ENCODE data around the gene SPARC.

The SPARC gene

DNA sequence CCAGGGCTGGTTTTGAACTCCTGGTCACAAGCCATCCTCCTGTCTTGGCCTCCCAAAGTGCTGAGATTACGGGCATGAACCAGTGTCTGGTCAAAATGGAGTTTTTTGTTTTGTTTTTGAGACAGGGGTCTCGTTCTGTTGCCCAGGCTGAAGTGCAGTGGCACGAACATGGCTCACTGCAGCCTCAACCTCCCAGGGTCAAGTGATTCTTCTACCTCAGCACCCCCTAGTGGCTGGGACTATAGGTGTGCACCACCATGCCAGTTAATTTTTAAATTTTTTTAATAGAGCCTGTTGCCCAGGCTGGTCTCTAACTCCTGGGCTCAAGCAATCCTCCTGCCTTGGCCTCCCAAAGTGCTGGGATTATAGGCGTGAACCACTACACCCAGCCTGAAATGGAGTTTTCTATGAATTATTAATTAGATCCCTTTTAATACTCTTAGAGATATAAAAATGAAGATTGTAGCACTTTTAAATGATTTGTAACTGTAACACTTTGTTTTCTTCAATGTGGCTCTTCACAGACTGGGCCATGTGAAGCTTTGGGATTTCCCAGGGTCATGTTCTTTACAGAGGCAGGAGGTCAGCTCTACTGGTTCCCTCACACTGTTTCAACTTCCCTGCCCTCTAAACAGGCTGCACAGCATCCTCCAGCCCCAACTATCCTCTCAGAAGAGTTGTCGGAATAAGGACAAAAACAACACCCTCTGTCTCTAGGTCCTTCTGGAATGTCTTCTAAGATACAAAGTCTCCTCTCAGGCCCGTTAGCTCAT, 32.7 kb upstream of the SPARC start:
- Histone ChIP-seq H3K9ac (ENCODE audit: low read length) (no peak overlapping the region), H3K4me3 (ENCODE audit: low read length) (no peak overlapping the region), H3K9me3 (ENCODE audit: control insufficient read depth, low read depth, low read length) (no peaks in the 10 kb centered on the region), H3K27me3 (ENCODE audit: control insufficient read depth, insufficient read depth, low read length) (peaks cover 4% of the 10 kb centered on the region), H3K27ac (ENCODE audit: low read length) (no peak overlapping the region), H3K36me3 (ENCODE audit: control insufficient read depth, low read depth, low read length) (no peaks in the 10 kb centered on the region), H3K4me1 (ENCODE audit: control insufficient read depth, low read depth, low read length) (peaks cover 9% of the 10 kb centered on the region)

DNA sequence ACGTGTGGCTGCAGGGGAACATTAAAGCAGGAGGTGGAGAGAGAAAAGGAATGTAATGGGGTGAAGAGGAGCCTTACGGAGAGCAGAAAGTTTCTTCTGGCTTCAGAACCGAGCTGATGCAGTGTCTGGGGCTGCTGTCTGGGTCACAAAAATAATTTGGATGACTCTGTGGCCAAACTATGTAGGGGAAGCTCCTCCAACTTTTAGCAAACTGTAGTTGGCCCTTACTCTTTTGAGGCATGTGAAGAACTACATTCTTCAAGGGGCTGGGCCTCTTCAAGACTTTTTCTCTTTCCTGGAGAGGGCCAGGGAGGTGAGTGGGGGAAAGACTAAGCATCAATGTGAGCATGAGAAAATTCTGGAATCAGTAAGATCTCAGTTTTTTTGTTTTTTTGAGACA, 31.9 kb upstream of the SPARC start:
- H3K4me3 ChIP-seq (ENCODE audit: low read length) = no peak overlapping the region

DNA sequence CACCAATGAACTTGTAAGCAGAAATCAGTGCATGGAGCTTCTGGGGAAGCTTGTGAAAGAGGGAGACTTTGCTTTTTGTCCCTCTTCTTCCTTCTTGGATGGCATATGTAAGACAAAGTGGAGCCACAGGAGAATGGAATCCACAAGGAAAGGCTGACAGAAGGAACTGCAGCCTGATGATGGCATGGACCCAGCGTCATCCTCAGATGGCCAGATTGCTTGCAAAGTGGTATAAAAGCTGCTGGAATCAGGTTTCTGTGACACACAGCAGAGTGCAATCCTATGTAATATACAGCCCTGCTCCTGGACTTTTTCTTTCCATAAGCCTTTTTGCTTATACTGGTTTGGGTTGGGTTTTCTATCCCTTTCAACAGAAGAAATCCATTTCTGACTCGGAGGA, 31.4 kb upstream of the SPARC start:
- no peak overlapping the region for H3K4me3 ChIP-seq (ENCODE audit: low read length)
- no peak overlapping the region for H3K27ac ChIP-seq (ENCODE audit: low read length)

More for the DNA sequence above, 31.9 kb upstream of the SPARC start:
- peaks cover 4% of the 10 kb centered on the region for H3K27me3 ChIP-seq (ENCODE audit: control insufficient read depth, insufficient read depth, low read length)
- H3K9me3 ChIP-seq (ENCODE audit: control insufficient read depth, low read depth, low read length) = no peaks in the 10 kb centered on the region
- H3K9ac ChIP-seq (ENCODE audit: low read length) = no peak overlapping the region
- H3K36me3 ChIP-seq (ENCODE audit: control insufficient read depth, low read depth, low read length) = no peaks in the 10 kb centered on the region
- H3K27ac ChIP-seq (ENCODE audit: low read length) = no peak overlapping the region
- peaks cover 9% of the 10 kb centered on the region for H3K4me1 ChIP-seq (ENCODE audit: control insufficient read depth, low read depth, low read length)

DNA sequence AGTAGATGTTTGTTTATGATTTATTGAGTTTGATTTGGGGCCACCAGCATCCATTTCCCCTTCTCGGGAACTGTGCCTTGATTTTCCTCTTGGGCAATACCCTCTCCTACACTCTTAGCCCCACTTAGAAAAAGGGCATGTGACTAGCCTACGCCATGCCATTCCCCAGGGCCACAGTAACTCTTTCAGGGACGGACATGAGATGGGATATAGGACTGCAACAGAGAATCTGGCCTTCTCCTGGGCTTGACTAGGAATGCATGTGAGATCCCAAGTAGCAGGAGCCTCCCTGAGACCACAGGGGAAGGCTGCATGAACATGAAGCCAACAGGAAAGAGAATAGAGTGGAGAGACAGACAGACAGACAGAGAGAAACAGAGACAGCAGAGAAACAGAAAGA, 30.7 kb upstream of the SPARC start:
- Histone ChIP-seq H3K27ac (ENCODE audit: low read length) (no peak overlapping the region), H3K9ac (ENCODE audit: low read length) (no peak overlapping the region)

More for the DNA sequence above, 31.4 kb upstream of the SPARC start:
- H3K4me1 ChIP-seq (ENCODE audit: control insufficient read depth, low read depth, low read length) = peaks cover 9% of the 10 kb centered on the region
- no peaks in the 10 kb centered on the region for H3K9me3 ChIP-seq (ENCODE audit: control insufficient read depth, low read depth, low read length)
- H3K9ac ChIP-seq (ENCODE audit: low read length) = no peak overlapping the region
- peaks cover 4% of the 10 kb centered on the region for H3K27me3 ChIP-seq (ENCODE audit: control insufficient read depth, insufficient read depth, low read length)
- H3K36me3 ChIP-seq (ENCODE audit: control insufficient read depth, low read depth, low read length) = no peaks in the 10 kb centered on the region

DNA sequence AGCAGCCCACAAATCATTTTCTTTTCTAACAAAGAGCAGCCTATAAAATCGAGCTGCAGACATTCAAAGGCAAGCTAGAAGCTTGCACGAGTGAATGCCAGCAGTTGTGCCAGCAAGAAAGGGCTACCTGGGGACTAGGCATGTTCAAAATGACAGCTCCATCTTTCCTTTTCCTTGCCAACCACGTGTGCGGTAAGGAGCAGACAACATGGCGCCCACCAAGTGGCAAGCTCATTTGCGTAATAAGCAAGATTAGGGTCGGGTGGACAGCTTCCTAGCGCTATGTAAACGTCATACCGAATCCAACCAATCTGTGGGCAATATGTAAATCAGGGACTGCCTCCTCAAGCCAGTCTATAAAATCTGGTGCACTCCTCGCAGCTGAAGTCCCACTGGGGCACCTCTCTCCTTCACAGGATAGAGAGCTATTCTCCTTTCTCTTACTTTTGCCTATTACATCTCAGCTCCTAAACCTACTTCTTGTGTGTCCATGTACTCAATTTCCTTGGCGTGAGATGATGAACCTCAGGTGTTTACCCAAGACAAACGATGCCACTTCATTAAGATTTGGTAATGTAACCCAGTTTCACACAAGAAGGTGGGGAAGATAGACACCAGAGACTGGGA, 22.5 kb upstream of the SPARC start:
- no peak overlapping the region for H3K9ac ChIP-seq (ENCODE audit: low read length)
- H3K4me3 ChIP-seq (ENCODE audit: low read length) = no peak overlapping the region
- no peaks in the 10 kb centered on the region for H3K9me3 ChIP-seq (ENCODE audit: control insufficient read depth, low read depth, low read length)
- no peak overlapping the region for H3K27ac ChIP-seq (ENCODE audit: low read length)
- H3K4me1 ChIP-seq (ENCODE audit: control insufficient read depth, low read depth, low read length) = no peaks in the 10 kb centered on the region
- no peaks in the 10 kb centered on the region for H3K36me3 ChIP-seq (ENCODE audit: control insufficient read depth, low read depth, low read length)
- no peaks in the 10 kb centered on the region for H3K27me3 ChIP-seq (ENCODE audit: control insufficient read depth, insufficient read depth, low read length)

More for the DNA sequence above, 30.7 kb upstream of the SPARC start:
- Histone ChIP-seq H3K4me1 (ENCODE audit: control insufficient read depth, low read depth, low read length) (peaks cover 9% of the 10 kb centered on the region), H3K27me3 (ENCODE audit: control insufficient read depth, insufficient read depth, low read length) (peaks cover 4% of the 10 kb centered on the region), H3K4me3 (ENCODE audit: low read length) (no peak overlapping the region), H3K9me3 (ENCODE audit: control insufficient read depth, low read depth, low read length) (no peaks in the 10 kb centered on the region), H3K36me3 (ENCODE audit: control insufficient read depth, low read depth, low read length) (no peaks in the 10 kb centered on the region)

DNA sequence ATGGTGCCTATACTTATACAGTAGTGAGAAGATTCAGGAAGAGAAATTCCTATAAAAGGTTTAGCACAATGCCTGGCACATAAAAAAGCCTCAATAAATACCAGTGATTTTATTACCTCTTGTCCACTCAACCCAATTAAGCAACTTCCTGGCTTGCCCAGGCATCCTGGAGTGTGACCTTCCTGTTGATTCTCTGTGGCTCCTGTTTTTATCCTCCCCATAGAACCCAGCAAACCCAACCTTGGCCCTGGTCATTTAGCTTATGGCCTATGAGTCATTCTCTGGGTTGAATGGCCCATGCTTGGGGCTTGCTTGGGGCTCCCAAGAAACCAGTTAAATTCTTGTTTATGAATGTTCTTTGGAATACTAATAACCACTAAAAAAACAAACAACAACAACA, 21.4 kb upstream of the SPARC start:
- Histone ChIP-seq H3K27me3 (ENCODE audit: control insufficient read depth, insufficient read depth, low read length) (no peaks in the 10 kb centered on the region), H3K4me1 (ENCODE audit: control insufficient read depth, low read depth, low read length) (no peaks in the 10 kb centered on the region), H3K27ac (ENCODE audit: low read length) (no peak overlapping the region), H3K36me3 (ENCODE audit: control insufficient read depth, low read depth, low read length) (no peaks in the 10 kb centered on the region), H3K4me3 (ENCODE audit: low read length) (no peak overlapping the region), H3K9ac (ENCODE audit: low read length) (no peak overlapping the region), H3K9me3 (ENCODE audit: control insufficient read depth, low read depth, low read length) (no peaks in the 10 kb centered on the region)

DNA sequence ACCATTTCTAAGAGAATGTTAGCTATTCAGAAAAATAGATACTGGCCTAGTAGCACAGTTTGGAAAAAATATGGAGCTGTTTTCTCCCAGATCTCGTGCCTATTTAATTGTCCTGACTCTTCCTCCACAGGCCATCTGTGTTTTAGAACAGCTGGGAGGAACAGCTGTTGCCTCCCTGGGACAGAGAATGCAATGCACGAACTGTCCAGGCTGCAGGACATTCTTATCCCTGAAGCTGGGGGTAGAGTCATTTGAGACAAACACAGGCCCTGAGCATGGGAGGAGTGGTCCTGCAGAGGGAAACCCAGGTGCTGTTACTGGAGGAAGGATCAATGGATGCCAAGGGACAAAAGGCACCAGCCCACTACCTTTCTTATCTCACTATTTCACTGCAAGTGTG, 20.9 kb upstream of the SPARC start:
- no peak overlapping the region for H3K27ac ChIP-seq (ENCODE audit: low read length)
- H3K9me3 ChIP-seq (ENCODE audit: control insufficient read depth, low read depth, low read length) = no peaks in the 10 kb centered on the region
- no peak overlapping the region for H3K9ac ChIP-seq (ENCODE audit: low read length)
- H3K4me1 ChIP-seq (ENCODE audit: control insufficient read depth, low read depth, low read length) = no peaks in the 10 kb centered on the region
- H3K36me3 ChIP-seq (ENCODE audit: control insufficient read depth, low read depth, low read length) = no peaks in the 10 kb centered on the region
- H3K27me3 ChIP-seq (ENCODE audit: control insufficient read depth, insufficient read depth, low read length) = no peaks in the 10 kb centered on the region
- no peak overlapping the region for H3K4me3 ChIP-seq (ENCODE audit: low read length)

DNA sequence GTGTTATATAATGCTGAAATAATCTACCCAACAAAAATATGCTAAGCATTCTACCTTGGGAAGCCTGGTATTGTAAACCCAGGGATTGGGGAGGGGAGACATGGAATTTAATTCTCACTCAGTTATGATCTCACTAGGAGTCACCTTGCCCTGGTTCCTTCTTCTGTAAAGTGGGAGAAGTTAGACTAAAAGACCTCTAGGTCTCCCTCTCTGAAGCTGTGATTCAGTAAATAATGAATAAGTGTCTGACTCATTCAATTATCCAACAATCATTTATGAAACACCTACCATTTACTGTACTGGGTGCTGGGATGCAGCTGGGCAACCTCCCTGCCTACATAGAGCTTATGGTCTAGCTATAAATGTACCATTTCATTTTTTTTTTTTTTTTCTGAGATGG, 20.2 kb upstream of the SPARC start:
- no peaks in the 10 kb centered on the region for H3K4me1 ChIP-seq (ENCODE audit: control insufficient read depth, low read depth, low read length)
- H3K9me3 ChIP-seq (ENCODE audit: control insufficient read depth, low read depth, low read length) = no peaks in the 10 kb centered on the region
- H3K27me3 ChIP-seq (ENCODE audit: control insufficient read depth, insufficient read depth, low read length) = no peaks in the 10 kb centered on the region

DNA sequence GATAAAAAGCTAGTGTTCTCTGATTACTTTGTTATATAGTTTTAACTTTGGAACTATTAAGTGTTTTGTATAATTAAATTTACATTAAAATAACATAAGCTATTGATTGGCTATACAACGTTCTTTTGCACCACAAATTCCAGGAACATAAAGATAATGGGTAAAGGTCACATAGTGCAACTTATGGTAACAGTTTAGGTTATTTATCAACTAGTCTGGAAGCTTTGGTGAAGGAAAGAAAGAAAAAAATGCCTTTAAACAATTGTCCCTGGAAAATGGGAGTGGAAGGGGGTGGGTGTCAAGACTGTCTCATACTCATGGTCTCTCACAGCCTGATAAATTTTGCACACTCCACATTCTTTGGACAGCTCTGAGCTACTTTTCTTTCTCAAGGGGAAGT, 17.1 kb upstream of the SPARC start:
- Histone ChIP-seq H3K4me1 (ENCODE audit: control insufficient read depth, low read depth, low read length) (no peaks in the 10 kb centered on the region), H3K36me3 (ENCODE audit: control insufficient read depth, low read depth, low read length) (no peaks in the 10 kb centered on the region), H3K4me3 (ENCODE audit: low read length) (no peak overlapping the region), H3K9me3 (ENCODE audit: control insufficient read depth, low read depth, low read length) (no peaks in the 10 kb centered on the region), H3K9ac (ENCODE audit: low read length) (no peak overlapping the region), H3K27me3 (ENCODE audit: control insufficient read depth, insufficient read depth, low read length) (no peaks in the 10 kb centered on the region), H3K27ac (ENCODE audit: low read length) (no peak overlapping the region)

More for the DNA sequence above, 20.2 kb upstream of the SPARC start:
- no peak overlapping the region for H3K9ac ChIP-seq (ENCODE audit: low read length)
- H3K36me3 ChIP-seq (ENCODE audit: control insufficient read depth, low read depth, low read length) = no peaks in the 10 kb centered on the region
- no peak overlapping the region for H3K4me3 ChIP-seq (ENCODE audit: low read length)
- no peak overlapping the region for H3K27ac ChIP-seq (ENCODE audit: low read length)

DNA sequence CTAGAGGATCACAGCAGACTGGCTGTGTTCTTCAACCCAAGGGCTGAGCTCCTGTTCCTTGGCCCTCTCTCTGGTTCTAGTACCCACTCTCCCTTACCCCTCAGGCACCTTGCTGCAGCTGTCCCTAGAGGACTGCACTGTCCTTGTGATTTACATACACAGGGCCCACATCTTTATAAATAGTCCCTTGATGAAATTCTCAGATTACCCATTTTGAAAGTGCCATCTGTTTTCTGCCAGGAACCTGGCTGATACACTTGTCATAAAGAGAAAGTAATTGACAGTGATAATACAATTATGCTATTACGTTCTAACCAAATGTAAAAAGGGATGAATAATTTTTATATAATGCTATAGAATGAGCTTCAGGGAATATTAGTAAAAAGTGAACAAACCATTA, 16.5 kb upstream of the SPARC start:
- Histone ChIP-seq H3K4me1 (ENCODE audit: control insufficient read depth, low read depth, low read length) (no peaks in the 10 kb centered on the region), H3K36me3 (ENCODE audit: control insufficient read depth, low read depth, low read length) (no peaks in the 10 kb centered on the region), H3K27ac (ENCODE audit: low read length) (no peak overlapping the region), H3K27me3 (ENCODE audit: control insufficient read depth, insufficient read depth, low read length) (no peaks in the 10 kb centered on the region), H3K9me3 (ENCODE audit: control insufficient read depth, low read depth, low read length) (no peaks in the 10 kb centered on the region), H3K4me3 (ENCODE audit: low read length) (no peak overlapping the region), H3K9ac (ENCODE audit: low read length) (no peak overlapping the region)

DNA sequence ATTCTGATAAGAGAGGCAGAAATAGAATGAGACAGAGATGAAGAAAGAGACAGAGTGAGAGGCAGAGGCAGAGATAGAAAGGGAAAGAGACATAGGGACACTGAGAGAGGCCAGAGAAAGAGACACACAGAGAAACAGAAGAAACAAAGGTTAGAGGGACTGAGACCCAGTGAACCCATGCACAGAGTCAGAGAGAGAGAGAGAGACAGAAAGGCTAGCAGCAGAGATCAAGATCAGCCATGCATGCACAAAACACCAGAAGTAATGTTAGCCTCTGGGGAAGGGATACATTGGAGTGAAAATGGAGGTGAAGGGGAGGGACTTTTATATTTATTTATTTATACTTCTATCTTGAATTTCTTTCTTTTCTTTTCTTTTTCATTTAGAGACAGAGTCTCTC, 14.1 kb upstream of the SPARC start:
- Histone ChIP-seq H3K27me3 (ENCODE audit: control insufficient read depth, insufficient read depth, low read length) (no peaks in the 10 kb centered on the region), H3K9me3 (ENCODE audit: control insufficient read depth, low read depth, low read length) (no peaks in the 10 kb centered on the region), H3K36me3 (ENCODE audit: control insufficient read depth, low read depth, low read length) (no peaks in the 10 kb centered on the region), H3K4me3 (ENCODE audit: low read length) (no peak overlapping the region), H3K27ac (ENCODE audit: low read length) (no peak overlapping the region), H3K4me1 (ENCODE audit: control insufficient read depth, low read depth, low read length) (peaks cover 15% of the 10 kb centered on the region), H3K9ac (ENCODE audit: low read length) (no peak overlapping the region)

DNA sequence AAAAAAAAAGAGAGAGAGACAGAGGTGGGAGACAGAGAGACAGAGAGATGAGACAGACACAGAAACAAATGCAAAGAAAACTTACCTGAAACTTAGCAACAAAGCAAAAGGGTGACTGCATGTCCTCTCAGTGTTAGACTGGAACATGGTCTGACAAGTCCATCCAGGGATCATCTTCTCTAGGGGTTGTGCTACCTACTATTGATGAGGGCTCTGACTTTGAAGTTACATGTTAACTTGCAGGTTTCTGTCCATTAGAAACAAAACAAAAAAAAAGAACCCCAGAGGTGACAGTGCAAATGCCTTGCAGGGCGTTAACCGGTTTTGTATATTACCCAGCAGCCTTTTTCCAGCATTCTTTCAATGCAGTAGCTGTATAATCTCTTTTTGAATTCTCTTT, 13.6 kb upstream of the SPARC start:
- Histone ChIP-seq H3K4me1 (ENCODE audit: control insufficient read depth, low read depth, low read length) (peaks cover 16% of the 10 kb centered on the region), H3K4me3 (ENCODE audit: low read length) (no peak overlapping the region), H3K27ac (ENCODE audit: low read length) (no peak overlapping the region), H3K9ac (ENCODE audit: low read length) (no peak overlapping the region), H3K36me3 (ENCODE audit: control insufficient read depth, low read depth, low read length) (no peaks in the 10 kb centered on the region), H3K27me3 (ENCODE audit: control insufficient read depth, insufficient read depth, low read length) (no peaks in the 10 kb centered on the region), H3K9me3 (ENCODE audit: control insufficient read depth, low read depth, low read length) (no peaks in the 10 kb centered on the region)

Measured in iPS-18a (cell line).